Urinary bladder (tissue), 4 donors: ENCODE results near the gene HSD17B12. TPM values are rescaled to one million over a fixed set of nuclear protein-coding genes. Genes with fewer than 3 reads are reported as not detected.

ENCODE experiments used
- DNase-seq: peaks from one replicate; pipeline ENCODE4 v3.0.0-alpha.2; 2015; ENCODE audit errors: extremely low spot score
- H3K27ac ChIP-seq: one replicate; pipeline ENCODE4 v1.5.1; 2013; ENCODE audit warnings: low read depth, mild to moderate bottlenecking, moderate library complexity
- H3K36me3 ChIP-seq: one replicate; pipeline ENCODE4 v1.6.1; 2013; ENCODE audit warnings: mild to moderate bottlenecking, moderate library complexity; ENCODE audit not compliant: insufficient read depth
- H3K4me1 ChIP-seq: one replicate; pipeline ENCODE4 v1.6.1; 2013; ENCODE audit warnings: mild to moderate bottlenecking, moderate library complexity; ENCODE audit not compliant: insufficient read depth
- H3K4me3 ChIP-seq: one replicate; pipeline ENCODE4 v1.5.1; 2013; ENCODE audit warnings: low read depth, low read length
- WGBS: extraction: QIAGEN DNeasy Blood & Tissue Kit; methylation state at CpG from one replicate; pipeline ENCODE4 v1.1.7; 2013; 5-methylcytosine and 5-hydroxymethylcytosine counted together
- polyA plus RNA-seq: library from polyadenylated mRNA; stranded (reverse); fragments of 200-250 nt; gene quantifications from one replicate; pipeline ENCODE4 v1.2.3, GENCODE V29; 2013
- total RNA-seq: library from RNA; depleted of rRNA; stranded (reverse); fragments of >200 nt; gene quantifications from one replicate; pipeline ENCODE4 v1.2.3, GENCODE V29; 2014
- donor health status: healthy with polysubstance abuse.
- donor health status: healthy.

The HSD17B12 gene
- total and polyA plus RNA-seq, 2 donors: 32.3 to 99.3 TPM

- no peak overlapping the region for H3K4me3 ChIP-seq
- no peak for DNase-seq
- no peaks in the 10 kb centered on the region for H3K4me1 ChIP-seq
- H3K27ac ChIP-seq: no peak overlapping the region
- no peaks in the 10 kb centered on the region for H3K36me3 ChIP-seq
- 97% methylated on average over 2 of the region's 2 CpGs for WGBS
Measured at GRCh38 chr11:43779306-43779705, 98.8 kb downstream of the HSD17B12 start.

DNA sequence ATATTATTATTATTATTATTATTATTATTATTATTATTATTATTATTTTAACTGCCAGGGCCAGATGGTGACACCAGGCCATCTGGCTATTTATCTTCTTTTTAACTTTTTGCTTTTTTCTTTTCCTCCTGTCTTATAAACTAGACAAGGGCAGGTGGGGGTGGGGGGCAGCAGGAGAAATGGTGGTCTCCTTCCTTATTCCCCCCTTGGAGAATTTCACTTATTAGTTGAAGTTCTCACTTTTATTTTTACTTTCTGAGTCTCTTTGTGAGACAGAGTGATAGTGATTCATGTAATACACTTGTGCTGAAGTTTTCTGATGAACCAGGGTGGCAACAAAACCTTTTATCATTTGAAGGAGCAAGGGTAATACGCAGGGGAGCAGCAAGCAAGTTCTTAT, 103.8 kb downstream of the HSD17B12 start:
- H3K4me1 ChIP-seq: no peaks in the 10 kb centered on the region
- no peak overlapping the region for H3K27ac ChIP-seq
- H3K4me3 ChIP-seq: no peak overlapping the region
- 97% methylated on average over 1 of the region's 1 CpG for WGBS
- H3K36me3 ChIP-seq: no peaks in the 10 kb centered on the region
- no peak for DNase-seq

DNA sequence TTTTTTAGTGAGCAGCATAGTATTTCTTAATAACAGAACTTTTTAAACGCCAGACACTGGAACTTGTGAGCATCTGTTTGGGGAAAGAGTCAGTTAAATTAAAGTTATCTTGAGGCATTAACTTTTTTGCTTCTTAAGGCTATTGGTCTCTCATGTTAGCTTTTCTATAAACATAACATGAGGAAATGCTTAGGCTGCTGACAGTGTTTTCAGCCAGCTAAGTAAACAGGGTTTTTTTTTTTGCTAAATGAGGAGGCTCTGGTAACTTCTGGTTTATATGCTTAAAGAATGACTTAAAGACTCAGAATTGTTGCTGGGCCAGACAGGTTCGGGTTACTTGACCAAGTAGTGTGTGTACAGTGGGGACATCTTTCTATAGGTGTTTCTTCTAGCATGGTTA, 104.3 kb downstream of the HSD17B12 start:
- WGBS: 85% methylated on average over 2 of the region's 2 CpGs
- Histone ChIP-seq H3K36me3 (no peaks in the 10 kb centered on the region), H3K27ac (no peak overlapping the region), H3K4me3 (no peak overlapping the region), H3K4me1 (no peaks in the 10 kb centered on the region)
- no peak for DNase-seq

DNA sequence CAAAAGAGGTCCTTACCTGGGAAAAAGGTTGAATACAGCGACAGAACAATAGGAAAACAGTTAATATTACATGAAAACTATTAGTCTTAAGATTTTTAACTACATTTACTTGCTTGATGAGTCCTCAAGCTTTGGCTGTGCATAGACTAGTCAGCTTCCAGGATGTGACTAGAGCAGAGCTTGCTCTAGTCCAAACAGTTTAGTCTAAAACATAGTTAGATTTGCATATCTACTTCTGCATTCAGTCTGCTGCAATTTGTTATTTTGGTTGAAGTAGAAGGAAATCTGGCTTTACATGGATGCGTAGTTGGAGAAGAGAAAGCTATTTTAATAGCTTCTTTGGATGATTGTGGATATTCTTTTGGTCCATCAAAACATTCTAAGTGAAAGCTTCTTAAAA, 104.8 kb downstream of the HSD17B12 start:
- 94% methylated on average over 2 of the region's 2 CpGs for WGBS
- H3K27ac ChIP-seq: no peak overlapping the region

DNA sequence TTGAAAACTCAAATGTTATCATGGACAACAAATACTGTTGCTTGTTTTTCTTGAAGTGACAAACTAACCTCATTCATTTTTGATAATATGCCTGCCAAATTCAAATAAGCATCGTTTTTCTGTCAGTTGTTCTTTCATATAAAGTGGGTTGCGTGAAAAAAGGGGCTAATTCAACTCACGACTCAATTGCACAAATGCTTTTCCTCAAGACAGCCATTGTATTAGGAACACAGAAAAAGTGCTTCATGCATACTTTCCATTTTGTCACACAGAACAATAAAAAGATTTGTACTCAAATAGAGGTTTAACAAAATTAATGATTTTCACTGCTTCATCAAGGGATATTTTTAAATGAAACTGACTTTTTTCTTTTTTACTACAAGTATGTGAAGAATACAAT, 105.5 kb downstream of the HSD17B12 start:
- Histone ChIP-seq H3K36me3 (no peaks in the 10 kb centered on the region), H3K4me1 (no peaks in the 10 kb centered on the region), H3K27ac (no peak overlapping the region), H3K4me3 (no peak overlapping the region)
- WGBS: 88% methylated on average over 3 of the region's 3 CpGs
- no peak for DNase-seq

More for the DNA sequence above, 104.8 kb downstream of the HSD17B12 start:
- no peaks in the 10 kb centered on the region for H3K4me1 ChIP-seq
- no peak overlapping the region for H3K4me3 ChIP-seq
- DNase-seq: no peak
- H3K36me3 ChIP-seq: no peaks in the 10 kb centered on the region

- H3K27ac ChIP-seq: no peak overlapping the region
- DNase-seq: no peak
- H3K4me1 ChIP-seq: no peaks in the 10 kb centered on the region
- H3K4me3 ChIP-seq: no peak overlapping the region
- WGBS: 95% methylated on average over 1 of the region's 1 CpG
- H3K36me3 ChIP-seq: no peaks in the 10 kb centered on the region
Measured at GRCh38 chr11:43787824-43788223, 107.3 kb downstream of the HSD17B12 start.

- H3K36me3 ChIP-seq: no peaks in the 10 kb centered on the region
- H3K27ac ChIP-seq: no peak overlapping the region
- no peak for DNase-seq
- no peaks in the 10 kb centered on the region for H3K4me1 ChIP-seq
- 60% methylated on average over 3 of the region's 3 CpGs for WGBS
- no peak overlapping the region for H3K4me3 ChIP-seq
Measured at GRCh38 chr11:43788421-43788820, 107.9 kb downstream of the HSD17B12 start.

DNA sequence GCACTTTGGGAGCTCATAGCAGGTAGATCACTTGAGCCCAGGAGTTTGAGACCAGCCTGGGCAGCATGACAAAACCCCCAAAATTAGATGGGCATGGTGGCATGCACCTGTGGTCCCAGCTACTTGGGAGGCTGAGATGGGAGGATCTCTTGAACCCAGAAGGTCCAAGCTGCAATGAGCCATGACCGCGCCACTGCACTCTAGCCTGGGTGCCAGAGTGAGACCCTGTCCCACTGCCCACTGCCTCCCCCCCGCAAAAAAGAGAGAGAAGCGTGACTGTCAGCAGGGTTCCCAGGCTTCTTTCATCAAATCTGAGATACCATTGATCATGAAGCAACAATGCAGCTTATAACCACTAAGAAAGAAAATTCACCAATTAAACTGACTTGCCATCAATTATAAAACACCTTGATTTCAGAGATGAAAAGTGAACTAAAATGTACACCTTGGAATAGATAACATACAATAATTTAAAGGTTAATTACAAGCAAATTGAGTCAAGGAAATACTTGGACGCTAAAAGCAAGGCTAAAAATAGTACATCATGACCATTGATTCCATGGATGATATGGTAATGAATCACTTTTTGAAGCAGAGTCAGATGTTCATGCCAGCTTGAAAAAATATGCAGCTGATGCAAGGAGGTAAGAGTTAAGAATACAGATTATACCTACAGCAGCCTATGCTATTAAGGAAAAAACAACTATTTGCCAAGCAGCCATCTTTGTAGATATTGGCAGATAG, 109.3 kb downstream of the HSD17B12 start:
- 84% methylated on average over 5 of the region's 5 CpGs for WGBS
- no peak for DNase-seq
- no peaks in the 10 kb centered on the region for H3K4me1 ChIP-seq
- H3K36me3 ChIP-seq: no peaks in the 10 kb centered on the region
- no peak overlapping the region for H3K4me3 ChIP-seq
- no peak overlapping the region for H3K27ac ChIP-seq

- Histone ChIP-seq H3K27ac (no peak overlapping the region), H3K4me1 (no peaks in the 10 kb centered on the region), H3K36me3 (no peaks in the 10 kb centered on the region), H3K4me3 (no peak overlapping the region)
- no peak for DNase-seq
- WGBS: 96% methylated on average over 4 of the region's 4 CpGs
Measured at GRCh38 chr11:43790444-43790794, 109.9 kb downstream of the HSD17B12 start.

GRCh38 chr11:43797337-43797736, 116.8 kb downstream of the HSD17B12 start:
- no peak overlapping the region for H3K4me3 ChIP-seq
- H3K4me1 ChIP-seq: no peaks in the 10 kb centered on the region
- peaks cover 2% of the 10 kb centered on the region for H3K36me3 ChIP-seq
- WGBS: 95% methylated on average over 2 of the region's 2 CpGs
- no peak overlapping the region for H3K27ac ChIP-seq
- no peak for DNase-seq

GRCh38 chr11:43797866-43798265, 117.3 kb downstream of the HSD17B12 start:
- Histone ChIP-seq H3K4me1 (no peaks in the 10 kb centered on the region), H3K27ac (no peak overlapping the region), H3K36me3 (peaks cover 2% of the 10 kb centered on the region), H3K4me3 (no peak overlapping the region)
- DNase-seq: no peak
- 77% methylated on average over 2 of the region's 2 CpGs for WGBS

GRCh38 chr11:43802509-43802908, 122.0 kb downstream of the HSD17B12 start:
- DNase-seq: no peak
- H3K27ac ChIP-seq: no peak overlapping the region
- peaks cover 2% of the 10 kb centered on the region for H3K36me3 ChIP-seq
- H3K4me1 ChIP-seq: no peaks in the 10 kb centered on the region
- H3K4me3 ChIP-seq: no peak overlapping the region

GRCh38 chr11:43803766-43804165, 123.2 kb downstream of the HSD17B12 start:
- 73% methylated on average over 3 of the region's 3 CpGs for WGBS
- H3K4me3 ChIP-seq: no peak overlapping the region
- no peaks in the 10 kb centered on the region for H3K4me1 ChIP-seq

GRCh38 chr11:43806976-43807375, 126.4 kb downstream of the HSD17B12 start:
- no peak for DNase-seq
- Histone ChIP-seq H3K4me3 (no peak overlapping the region), H3K36me3 (peaks cover 2% of the 10 kb centered on the region), H3K27ac (no peak overlapping the region), H3K4me1 (no peaks in the 10 kb centered on the region)
- WGBS: 87% methylated on average over 3 of the region's 3 CpGs

More at GRCh38 chr11:43803766-43804165, 123.2 kb downstream of the HSD17B12 start:
- Histone ChIP-seq H3K27ac (no peak overlapping the region), H3K36me3 (peaks cover 4% of the 10 kb centered on the region)
- DNase-seq: no peak
